ENCODE results near the gene P4HA3.

- no peak for TF ChIP-seq CTCF (IDR thresholded peaks at IDR 0.05)
- no peak for TF ChIP-seq POLR2A (IDR thresholded peaks at IDR 0.05)
Measured at GRCh38 chr11:74283580-74284180, 27.8 kb downstream of the P4HA3 start.
